Stimulated activated CD8-positive, alpha-beta memory T cell treated with anti-CD3 and anti-CD28 coated beads, Interleukin-4, amount 100 ng/mL, for 1 hour (primary cell): ENCODE measurements around the gene ADAM11.

Experiments
- DNase-seq, 2 donors: peaks; one replicate each; pipeline ENCODE4 v3.0.0-alpha.2; 2020; ENCODE audit warnings: low read depth in 2 of 2, low spot score in 1 of 2

ADAM11 gene

DNA sequence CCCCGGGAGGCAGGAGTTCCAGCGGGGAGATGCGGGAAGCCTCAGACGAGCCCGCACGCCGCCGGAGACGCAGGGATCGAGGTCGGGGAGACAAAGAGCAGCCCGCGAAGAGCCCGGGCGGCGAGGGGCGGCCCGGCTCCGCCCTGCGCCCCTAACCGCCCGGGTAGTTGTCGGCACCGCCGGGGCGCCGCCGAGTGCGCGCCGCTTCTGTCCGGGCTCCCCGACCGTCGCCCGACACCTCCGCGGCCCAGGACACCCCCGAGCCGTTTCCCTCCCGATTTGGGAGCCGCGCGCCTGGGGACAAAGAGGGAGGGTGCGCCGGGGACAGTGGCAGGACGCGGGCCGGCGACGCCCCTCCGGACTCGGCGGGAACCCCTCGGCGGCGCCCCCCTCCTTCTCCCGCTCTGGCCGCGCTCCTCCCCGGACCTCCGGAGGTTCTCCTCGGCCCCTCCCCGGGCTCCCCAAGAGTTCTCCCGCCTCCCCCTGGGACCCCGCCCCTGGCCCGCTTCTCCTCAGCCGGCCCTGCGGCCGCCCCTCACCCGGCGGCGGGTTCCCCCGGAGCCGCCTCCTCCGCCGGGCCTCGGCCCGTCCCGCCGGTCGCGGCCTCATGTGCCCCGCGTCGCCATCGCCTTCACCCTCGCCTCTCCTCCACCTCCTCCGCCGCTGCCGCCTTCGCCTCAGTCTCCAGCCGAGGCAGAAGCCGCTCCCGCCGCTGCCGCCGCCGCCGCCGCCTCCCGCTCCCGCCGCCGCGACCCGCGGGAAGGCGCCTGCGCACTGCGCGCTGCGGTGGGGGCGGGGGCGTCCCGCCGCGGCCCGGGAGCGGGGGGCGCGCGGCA, 71.0 kb downstream of the ADAM11 start, which contains the start of gene GJC1:
TSS of gene GJC1 (minus strand) at position 765 of the 836 bp plus-strand sequence. CDS start 24,470 bp downstream, outside the sequence.
- no peak for DNase-seq

DNA sequence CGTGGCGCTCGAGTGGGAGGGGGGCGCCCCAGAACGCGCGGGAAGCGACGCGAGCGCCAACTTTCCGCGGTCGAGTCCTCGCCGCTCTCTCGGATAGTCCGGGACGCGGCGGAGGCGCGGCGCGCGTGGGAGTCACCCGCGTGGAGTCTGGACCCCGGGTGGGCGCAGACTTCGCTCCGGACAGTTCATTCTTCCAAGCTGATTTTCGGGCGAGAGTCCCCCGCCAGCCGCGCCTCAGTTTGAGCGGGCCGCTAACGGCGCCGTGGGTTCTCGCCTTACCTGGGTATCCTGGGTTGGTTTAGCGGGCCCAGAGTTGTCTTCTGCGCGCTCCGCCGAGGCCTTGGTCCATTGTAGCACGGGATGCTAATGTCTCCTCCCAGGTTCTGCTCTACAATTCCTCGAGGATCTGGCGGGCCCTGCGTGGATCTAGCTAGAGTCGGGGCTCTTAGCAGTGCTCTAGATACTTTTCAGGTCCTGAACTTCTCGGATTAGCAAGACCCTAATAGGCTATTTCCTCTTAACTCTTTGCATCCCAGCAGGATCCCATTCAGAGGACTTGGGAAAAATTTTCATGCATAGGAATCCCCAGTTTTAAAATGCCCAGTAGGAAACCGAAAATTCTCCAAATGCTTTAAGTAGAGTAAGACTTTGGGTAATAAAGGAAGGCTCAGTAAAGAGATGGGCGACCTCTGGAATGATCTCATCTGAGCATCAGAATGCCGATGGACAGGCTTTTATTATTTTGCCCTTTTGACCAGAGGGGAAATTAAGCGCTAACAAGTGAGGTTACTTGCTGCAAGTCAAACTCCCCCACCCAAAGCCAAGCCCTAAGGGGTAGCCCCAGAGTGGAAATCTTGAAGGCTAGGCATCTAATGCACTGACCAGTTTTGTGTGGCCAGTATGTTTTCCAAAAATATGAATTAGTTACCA, 71.8 kb downstream of the ADAM11 start:
- no peak for DNase-seq

DNA sequence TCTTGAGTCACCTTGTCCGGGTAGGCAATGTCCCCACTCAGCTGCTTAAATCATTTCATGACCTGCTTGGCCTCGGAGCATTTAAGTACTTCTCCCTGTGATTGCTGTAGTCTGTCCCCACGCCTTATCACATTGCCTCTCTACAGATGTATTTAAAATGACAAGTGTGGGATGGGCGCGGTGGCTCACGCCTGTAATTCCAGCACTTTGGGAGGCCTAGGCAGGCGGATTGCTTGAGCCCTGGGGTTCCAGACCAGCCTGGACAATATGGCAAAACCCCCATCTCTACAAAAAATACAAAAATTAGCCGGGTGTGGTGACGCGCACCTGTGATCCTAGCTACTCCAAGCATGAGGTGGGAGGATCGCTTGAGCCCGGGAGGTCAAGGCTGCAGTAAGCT, 72.6 kb downstream of the ADAM11 start:
- DNase-seq, result no peak
